Fibroblast of the aortic adventitia (primary cell): ENCODE measurements around the gene MAPK8IP3. TPM values are rescaled to one million over a fixed set of nuclear protein-coding genes. Genes with fewer than 3 reads are reported as not detected.

Source experiments
- DNase-seq: peaks from one replicate; pipeline ENCODE4 v3.0.0-alpha.2; 2010; ENCODE audit warnings: low read depth
- H3K4me3 ChIP-seq: 2 replicates; pipeline ENCODE4 v1.5.1; 2011; ENCODE audit warnings: low read depth, mild to moderate bottlenecking, control low read depth, low read length, moderate library complexity
- total RNA-seq: library from RNA; depleted of rRNA; stranded (reverse); fragments of >200 nt; gene quantifications from 2 replicates; pipeline ENCODE4 v1.2.3, GENCODE V29; 2012; ENCODE audit warnings: low replicate concordance
- TF ChIP-seq, protein P1 (sequence below): IDR thresholded peaks from 2 replicates; pipeline ENCODE4 v1.5.1; 2011; ENCODE audit warnings: mild to moderate bottlenecking, low read length, control low read depth, inconsistent platforms; ENCODE audit not compliant: insufficient read depth

The MAPK8IP3 gene
- total RNA-seq, 1 donor, result 27.3 TPM

DNA sequence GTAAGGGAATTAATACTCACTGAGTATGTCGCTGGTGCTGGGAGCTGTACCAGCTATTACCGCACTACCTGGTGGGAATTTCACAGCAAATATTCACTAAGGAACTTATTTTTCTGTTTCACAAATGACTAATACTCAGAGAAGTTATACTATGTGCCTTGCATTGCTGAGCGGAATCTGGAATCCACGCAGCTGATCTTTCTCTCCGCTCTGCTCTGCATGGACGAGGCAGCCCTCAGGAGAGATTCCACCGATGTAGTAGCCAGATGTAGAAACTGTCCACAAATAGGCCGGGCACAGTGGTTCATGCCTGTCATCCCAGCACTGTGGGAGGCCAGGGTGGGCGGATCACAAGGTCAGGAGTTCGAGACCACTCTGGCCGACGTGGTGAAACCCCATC lies 48.2 kb downstream of the MAPK8IP3 start:
- TF ChIP-seq, protein P1, sequence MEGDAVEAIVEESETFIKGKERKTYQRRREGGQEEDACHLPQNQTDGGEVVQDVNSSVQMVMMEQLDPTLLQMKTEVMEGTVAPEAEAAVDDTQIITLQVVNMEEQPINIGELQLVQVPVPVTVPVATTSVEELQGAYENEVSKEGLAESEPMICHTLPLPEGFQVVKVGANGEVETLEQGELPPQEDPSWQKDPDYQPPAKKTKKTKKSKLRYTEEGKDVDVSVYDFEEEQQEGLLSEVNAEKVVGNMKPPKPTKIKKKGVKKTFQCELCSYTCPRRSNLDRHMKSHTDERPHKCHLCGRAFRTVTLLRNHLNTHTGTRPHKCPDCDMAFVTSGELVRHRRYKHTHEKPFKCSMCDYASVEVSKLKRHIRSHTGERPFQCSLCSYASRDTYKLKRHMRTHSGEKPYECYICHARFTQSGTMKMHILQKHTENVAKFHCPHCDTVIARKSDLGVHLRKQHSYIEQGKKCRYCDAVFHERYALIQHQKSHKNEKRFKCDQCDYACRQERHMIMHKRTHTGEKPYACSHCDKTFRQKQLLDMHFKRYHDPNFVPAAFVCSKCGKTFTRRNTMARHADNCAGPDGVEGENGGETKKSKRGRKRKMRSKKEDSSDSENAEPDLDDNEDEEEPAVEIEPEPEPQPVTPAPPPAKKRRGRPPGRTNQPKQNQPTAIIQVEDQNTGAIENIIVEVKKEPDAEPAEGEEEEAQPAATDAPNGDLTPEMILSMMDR, result no peak
- DNase-seq, result no peak
- H3K4me3 ChIP-seq, result no peak overlapping the region

GRCh38 chr16:1757714-1758461 lies 51.9 kb downstream of the MAPK8IP3 start:
- no peak for DNase-seq
- TF ChIP-seq, protein P1, result no peak
- H3K4me3 ChIP-seq, result no peak overlapping the region

- DNase-seq, result no peak
- TF ChIP-seq, protein P1, result no peak
- H3K4me3 ChIP-seq, result no peak overlapping the region
Measured at GRCh38 chr16:1758923-1759322, 52.9 kb downstream of the MAPK8IP3 start.

DNA sequence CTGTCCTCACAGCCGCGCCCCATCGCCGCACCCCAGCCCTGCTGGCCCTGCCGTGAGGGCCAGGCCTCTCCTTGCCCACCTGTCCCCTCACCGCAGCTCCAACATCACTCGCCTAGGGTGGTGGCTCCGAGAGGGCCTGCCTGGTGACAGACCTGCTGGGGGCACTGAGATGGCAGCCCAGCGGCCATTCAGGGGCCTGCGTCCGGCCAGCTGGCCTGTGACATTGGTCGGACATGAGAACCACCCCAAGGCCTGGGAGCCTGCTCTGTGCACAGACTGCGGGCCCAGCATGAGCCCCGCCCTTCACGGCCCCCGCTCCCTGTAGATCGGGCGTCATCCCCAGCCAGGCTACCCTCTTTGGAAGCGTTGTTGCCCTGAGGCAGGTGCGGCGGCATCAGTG lies 53.5 kb downstream of the MAPK8IP3 start:
- no peak overlapping the region for H3K4me3 ChIP-seq
- no peak for DNase-seq
- TF ChIP-seq, protein P1, result no peak

GRCh38 chr16:1760911-1761310 lies 54.9 kb downstream of the MAPK8IP3 start:
- H3K4me3 ChIP-seq, result no peak overlapping the region
- TF ChIP-seq, protein P1, result no peak
- no peak for DNase-seq

DNA sequence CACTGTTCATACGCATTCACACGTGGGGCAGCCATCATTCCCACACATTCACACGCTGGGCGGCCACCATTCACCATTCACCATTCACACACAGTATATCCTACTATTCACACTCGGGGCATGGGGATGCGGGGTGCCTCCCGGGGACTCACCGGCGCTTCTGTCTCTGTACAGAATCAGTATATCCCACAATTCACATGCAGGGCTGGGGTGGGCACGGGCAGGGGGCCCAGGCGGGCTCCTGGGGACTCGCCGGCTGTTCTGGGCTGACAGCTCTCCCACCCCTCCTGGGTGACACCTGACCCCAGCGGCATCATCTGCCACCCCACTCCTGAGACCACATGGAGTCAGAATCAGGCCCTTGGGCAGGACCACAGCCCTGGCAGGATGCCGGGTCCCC lies 55.8 kb downstream of the MAPK8IP3 start:
- H3K4me3 ChIP-seq, result no peak overlapping the region
- DNase-seq, result no peak
- TF ChIP-seq, protein P1, result no peak

DNA sequence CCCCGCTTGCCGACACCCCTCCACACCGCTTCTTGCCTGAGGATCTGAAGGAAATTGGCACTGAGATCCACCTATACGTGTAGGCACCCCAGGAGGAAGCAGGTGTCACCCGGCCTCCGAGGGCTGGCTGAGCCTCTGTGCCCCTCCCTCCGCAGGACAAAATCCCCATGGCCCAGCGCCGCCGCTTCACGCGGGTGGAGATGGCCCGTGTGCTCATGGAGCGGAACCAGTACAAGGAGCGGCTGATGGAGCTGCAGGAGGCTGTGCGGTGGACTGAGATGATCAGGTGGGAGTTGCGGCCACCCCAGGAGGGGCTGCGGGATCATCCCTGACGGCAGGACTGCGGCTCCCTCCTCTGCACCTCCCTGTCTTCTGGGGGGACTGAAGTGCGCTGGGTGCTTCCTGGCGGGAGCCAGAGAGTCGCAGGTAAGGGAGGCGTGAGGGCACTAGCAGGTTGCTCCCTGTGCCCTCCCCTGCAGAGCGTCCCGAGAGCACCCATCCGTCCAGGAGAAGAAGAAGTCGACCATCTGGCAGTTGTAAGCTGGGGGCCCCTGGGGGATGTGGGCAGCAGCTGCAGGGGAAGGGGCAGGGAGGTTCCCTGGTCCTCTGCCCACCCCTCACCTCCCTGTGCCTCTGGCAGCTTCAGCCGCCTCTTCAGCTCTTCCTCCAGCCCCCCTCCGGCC lies 56.3 kb downstream of the MAPK8IP3 start:
- no peak overlapping the region for H3K4me3 ChIP-seq
- DNase-seq, result no peak
- TF ChIP-seq, protein P1, result no peak
